KBM-7 (cell line): Measurements from ENCODE around the gene NSD1.
"Not testable (repeated sequence)": the region's sequence is repeated elsewhere in the genome, so short reads cannot be mapped to it uniquely, and the experiment has no call there.

Experiments used
- DNase-seq: peaks from one replicate; pipeline ENCODE4 v3.0.0-alpha.2; 2015
- in situ Hi-C: fragments of 300-500 bp; cut with MboI; formaldehyde crosslinking; loops from 2 replicates; pipeline ENCODE4 v1.14.3; 2020; ENCODE audit warnings: low sequenced_read_pairs, low pct_unique_long_range_greater_than_20kb, mixed read lengths

NSD1 gene

GRCh38 chr5:177242304-177242703 lies 108.7 kb downstream of the NSD1 start:
- in situ Hi-C loops: no loop called here
- no peak for DNase-seq

- DNase-seq: no peak
Observed at GRCh38 chr5:177249761-177250537, 116.4 kb downstream of the NSD1 start.

GRCh38 chr5:177253252-177253651 lies 119.7 kb downstream of the NSD1 start:
- in situ Hi-C loops: no loop called here
- no peak for DNase-seq

More at GRCh38 chr5:177249761-177250537, 116.4 kb downstream of the NSD1 start:
- in situ Hi-C loops: no loop called here

DNA sequence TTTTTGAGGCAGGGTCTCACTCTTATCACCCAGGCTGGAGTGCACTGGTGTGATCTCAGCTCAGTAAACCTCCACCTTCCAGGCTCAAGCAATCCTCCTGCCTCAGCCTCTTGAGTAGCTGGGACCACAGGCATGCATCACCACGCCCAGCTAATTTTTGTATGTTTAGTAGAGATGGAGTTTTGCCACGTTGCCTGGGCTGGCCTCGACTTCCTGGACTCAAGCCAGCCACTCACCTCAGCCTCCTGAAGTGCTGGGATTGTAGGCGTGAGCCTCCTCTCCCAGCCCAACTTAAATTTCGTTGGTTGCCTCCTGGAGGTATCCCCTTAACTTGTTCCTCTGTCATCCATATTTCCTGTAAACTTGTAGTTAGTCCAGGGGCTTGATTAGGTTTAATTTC lies 122.7 kb downstream of the NSD1 start:
- DNase-seq: no peak
- in situ Hi-C loops: no loop called here

DNA sequence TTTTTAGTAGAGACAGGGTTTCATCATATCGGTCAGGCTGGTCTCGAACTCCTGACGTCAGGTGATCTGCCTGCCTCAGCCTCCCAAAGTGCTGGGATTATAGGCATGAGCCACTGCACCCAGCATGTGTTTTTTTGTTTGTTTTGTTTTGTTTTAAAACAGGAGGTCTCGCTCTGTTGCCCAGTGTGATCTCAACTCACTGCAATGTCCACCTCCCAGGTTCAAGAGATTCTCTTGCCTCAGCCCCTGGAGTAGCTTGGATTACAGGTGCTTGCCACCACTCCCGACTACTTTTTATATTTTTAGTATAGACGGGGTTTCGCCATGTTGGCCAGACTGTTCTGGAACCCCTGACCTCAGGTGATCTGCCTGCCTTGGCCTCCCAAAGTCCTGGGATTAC lies 125.1 kb downstream of the NSD1 start:
- DNase-seq, in situ Hi-C loops: not testable (repeated sequence)

DNA sequence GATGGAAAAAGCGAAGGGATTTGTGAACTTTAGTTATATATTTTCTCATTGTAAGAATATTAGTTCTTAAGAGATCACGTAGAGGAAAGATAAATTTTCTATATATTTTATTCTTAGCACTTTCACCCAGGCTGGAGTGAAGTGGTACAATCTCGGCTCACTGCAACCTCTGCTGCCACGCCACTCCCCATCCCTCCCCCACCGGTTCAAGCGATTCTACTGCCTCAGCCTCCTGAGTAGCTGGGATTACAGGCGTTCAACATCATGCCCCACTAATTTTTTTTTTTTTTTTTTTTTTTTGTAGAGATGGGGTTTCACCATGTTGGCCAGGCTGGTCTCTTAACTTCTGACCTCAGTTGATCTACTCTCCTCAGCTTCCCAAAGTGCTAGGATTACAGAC lies 127.4 kb downstream of the NSD1 start:
- in situ Hi-C loops: no loop called here

DNA sequence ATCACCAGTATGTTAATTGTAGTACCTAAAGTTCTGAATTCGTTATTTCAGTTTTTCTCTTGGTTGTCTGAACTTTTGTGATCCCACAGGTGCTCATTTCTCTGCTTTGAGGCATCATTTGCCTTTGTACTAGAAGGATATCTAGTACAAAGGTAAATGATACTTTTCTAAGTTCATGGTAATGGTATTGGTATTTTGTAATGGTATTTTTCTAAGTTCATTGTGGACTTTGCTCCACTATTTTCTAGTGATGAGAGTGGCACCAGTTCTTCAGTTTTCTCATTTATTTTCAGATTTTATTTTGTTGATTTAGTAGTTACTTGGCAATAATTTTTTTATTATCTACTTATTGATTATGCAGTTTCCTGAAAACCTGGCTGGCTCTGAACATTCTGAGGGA lies 127.9 kb downstream of the NSD1 start:
- in situ Hi-C loops: no loop called here
- no peak for DNase-seq

More for the DNA sequence above, 127.4 kb downstream of the NSD1 start:
- DNase-seq: no peak

GRCh38 chr5:177264178-177264577 lies 130.6 kb downstream of the NSD1 start:
- no peak for DNase-seq
- in situ Hi-C loops: no loop called here

DNA sequence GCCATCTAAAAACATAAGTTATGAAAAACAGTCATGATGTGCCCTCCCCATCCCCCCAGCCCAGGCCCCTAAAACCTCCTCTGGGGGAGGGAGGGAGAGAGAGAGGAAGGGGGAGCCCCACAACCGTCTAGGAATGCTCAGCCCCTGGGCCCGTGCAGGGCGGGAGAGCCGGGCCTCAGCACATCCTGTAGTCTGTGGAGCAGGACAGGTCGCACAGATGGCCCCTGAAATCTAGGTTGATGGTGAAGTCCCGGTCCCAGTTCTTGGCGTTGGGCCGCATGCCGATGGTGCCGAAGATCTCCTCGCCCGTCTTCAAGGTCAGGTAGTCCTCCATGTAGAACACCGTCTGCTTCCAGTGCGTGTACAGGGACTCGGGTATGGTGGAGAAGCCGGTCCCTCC lies 131.8 kb downstream of the NSD1 start:
- in situ Hi-C loops: no loop called here
- no peak for DNase-seq

GRCh38 chr5:177269232-177269895 lies 135.8 kb downstream of the NSD1 start:
- in situ Hi-C loops: no loop called here

DNA sequence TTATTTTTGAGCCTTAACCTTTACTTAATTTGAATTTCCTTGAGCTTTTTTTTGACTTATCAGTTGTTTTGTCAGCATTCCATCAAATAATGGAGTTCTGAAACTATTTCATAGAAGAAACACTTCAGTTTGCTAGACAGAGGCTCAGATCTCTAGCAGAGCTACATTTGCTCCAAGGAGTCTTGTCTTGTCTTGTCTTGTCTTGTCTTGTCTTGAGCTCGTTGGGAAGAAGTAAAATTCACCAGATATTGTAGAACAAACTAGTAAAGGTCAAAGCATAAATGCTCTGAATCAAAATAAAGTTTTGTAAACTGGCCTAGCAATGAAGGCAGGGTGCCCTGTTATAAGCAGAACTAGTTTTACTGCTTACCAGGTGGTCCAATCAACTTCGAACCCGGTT lies 136.4 kb downstream of the NSD1 start:
- in situ Hi-C loops: no loop called here
- DNase-seq: no peak

More at GRCh38 chr5:177269232-177269895, 135.8 kb downstream of the NSD1 start:
- DNase-seq: no peak

DNA sequence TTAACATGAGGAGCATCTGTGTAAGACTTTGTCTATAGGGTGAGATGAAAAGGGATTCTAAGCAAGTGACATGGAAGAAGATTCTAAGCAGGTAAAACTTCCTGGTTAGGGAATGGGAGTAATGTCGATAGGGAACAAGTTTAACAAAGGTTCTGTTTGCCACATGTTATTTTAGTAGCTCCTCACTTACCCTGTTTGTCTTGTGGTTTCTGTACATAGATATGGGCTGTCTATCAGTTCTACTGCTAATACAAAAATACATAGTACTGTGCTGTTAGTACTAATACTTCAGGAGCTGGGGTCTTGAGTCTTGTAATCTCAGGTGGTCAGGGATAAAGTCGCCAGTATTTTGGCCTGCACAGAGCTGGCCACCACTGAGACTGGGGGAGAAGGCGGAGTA lies 137.1 kb downstream of the NSD1 start:
- no peak for DNase-seq
- in situ Hi-C loops: no loop called here

GRCh38 chr5:177271113-177271512 lies 137.5 kb downstream of the NSD1 start:
- DNase-seq: no peak

DNA sequence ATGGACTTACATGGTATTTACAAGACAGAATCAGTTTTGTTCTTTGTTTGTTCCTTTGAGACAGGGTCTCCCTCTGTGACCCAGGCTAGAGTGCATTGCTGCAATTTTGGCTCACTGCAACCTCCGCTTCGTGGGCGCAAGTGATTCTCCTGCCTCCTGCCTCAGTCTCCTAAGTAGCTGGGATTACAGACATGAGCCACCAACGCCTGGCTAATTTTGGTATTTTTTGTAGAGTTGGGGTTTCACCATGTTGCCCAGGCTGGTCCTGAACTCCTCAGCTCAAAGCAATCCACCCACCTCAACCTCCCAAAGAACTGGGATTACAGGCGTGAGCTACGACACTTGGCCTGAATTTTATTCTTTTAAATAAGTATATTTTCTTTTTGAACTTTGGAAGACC lies 142.3 kb downstream of the NSD1 start:
- no peak for DNase-seq
- in situ Hi-C loops: no loop called here

More at GRCh38 chr5:177271113-177271512, 137.5 kb downstream of the NSD1 start:
- in situ Hi-C loops: no loop called here

- in situ Hi-C loops: no loop called here
- DNase-seq: no peak
Observed at GRCh38 chr5:177276886-177277285, 143.3 kb downstream of the NSD1 start.

DNA sequence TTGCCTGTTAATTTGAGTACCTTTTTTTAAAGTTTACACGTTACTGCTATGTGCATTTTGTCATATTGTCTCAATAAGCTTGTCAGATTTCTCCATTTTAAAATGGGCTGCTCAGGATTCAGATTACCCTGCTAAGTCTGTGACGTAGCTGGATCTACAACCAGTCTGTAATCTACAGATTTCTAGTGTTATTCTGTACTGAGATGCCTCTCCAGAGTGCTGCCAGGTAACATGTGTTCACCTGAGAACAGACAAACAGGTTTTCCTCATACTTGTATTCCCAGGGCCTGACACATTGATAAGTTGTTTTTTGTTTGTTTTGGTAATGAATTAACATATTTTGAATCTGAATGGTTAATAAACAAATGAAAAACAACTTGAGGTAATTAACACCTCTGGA lies 154.6 kb downstream of the NSD1 start:
- DNase-seq: no peak

GRCh38 chr5:177290816-177291596 lies 157.4 kb downstream of the NSD1 start:
- in situ Hi-C loops: no loop called here
- DNase-seq: no peak

More for the DNA sequence above, 154.6 kb downstream of the NSD1 start:
- in situ Hi-C loops: no loop called here

DNA sequence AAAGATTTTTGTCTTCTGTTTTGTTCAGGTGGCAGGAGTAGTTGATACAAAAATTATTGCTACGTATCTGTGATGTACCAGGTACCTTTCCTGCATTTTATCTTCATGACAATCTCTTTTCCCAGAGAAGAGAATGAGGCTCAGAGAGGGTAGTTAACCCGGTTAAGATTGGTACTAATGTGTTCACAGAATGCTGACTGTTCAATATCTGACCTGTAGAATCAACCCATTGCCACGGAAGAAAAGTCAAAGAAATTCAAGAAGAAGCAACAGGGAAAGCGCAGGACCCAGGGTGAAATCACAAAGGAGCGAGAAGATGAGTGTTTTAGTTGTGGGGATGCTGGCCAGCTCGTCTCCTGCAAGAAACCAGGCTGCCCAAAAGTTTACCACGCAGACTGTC lies 158.2 kb downstream of the NSD1 start:
- DNase-seq: no peak
- in situ Hi-C loops: no loop called here

GRCh38 chr5:177293819-177294581 lies 160.4 kb downstream of the NSD1 start:
- in situ Hi-C loops: no loop called here
- no peak for DNase-seq
